ENCODE results near the gene LRRC56. TPM values are rescaled to one million over a fixed set of nuclear protein-coding genes. Genes with fewer than 3 reads are reported as not detected.

Gene LRRC56
- total and polyA plus RNA-seq, 2 experiments from 2014 or later, result 2.5 to 4.5 TPM

DNA sequence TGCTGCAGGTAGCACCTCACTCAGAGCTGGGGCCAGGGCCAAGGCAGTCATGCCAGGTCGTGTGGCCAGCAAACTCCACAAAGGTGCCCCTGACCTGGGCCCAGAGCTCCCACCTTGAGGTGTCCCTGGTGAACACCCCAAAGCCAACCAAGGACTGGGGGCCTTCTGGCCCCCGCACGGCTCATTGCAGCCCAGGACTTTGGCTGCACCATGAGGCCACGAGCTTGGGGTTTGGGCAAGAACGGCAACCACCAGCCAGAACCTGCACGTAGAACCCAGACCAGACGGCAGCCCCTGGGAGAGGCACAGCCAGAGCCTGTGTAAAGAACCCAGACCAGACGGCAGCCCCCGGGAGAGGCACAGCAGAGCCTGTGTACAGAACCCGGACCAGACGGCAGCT lies 7.8 kb downstream of the LRRC56 start:
- no peak overlapping the region for H3K4me3 ChIP-seq
- H3K4me1 ChIP-seq (ENCODE audit: low read depth), result no peaks in the 10 kb centered on the region
- H3K36me3 ChIP-seq, result no peaks in the 10 kb centered on the region
- H3K27ac ChIP-seq, result no peak overlapping the region
- DNase-seq (ENCODE audit: low read depth in 1 of 2, low spot score in 1 of 2), result no peak
- no peaks in the 10 kb centered on the region for H3K27me3 ChIP-seq
- no peaks in the 10 kb centered on the region for H3K9me3 ChIP-seq (ENCODE audit: low read depth)
- TF ChIP-seq, protein P1, sequence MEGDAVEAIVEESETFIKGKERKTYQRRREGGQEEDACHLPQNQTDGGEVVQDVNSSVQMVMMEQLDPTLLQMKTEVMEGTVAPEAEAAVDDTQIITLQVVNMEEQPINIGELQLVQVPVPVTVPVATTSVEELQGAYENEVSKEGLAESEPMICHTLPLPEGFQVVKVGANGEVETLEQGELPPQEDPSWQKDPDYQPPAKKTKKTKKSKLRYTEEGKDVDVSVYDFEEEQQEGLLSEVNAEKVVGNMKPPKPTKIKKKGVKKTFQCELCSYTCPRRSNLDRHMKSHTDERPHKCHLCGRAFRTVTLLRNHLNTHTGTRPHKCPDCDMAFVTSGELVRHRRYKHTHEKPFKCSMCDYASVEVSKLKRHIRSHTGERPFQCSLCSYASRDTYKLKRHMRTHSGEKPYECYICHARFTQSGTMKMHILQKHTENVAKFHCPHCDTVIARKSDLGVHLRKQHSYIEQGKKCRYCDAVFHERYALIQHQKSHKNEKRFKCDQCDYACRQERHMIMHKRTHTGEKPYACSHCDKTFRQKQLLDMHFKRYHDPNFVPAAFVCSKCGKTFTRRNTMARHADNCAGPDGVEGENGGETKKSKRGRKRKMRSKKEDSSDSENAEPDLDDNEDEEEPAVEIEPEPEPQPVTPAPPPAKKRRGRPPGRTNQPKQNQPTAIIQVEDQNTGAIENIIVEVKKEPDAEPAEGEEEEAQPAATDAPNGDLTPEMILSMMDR (IDR thresholded peaks at IDR 0.05; ENCODE audit: low read depth, low read length), result no peak

DNA sequence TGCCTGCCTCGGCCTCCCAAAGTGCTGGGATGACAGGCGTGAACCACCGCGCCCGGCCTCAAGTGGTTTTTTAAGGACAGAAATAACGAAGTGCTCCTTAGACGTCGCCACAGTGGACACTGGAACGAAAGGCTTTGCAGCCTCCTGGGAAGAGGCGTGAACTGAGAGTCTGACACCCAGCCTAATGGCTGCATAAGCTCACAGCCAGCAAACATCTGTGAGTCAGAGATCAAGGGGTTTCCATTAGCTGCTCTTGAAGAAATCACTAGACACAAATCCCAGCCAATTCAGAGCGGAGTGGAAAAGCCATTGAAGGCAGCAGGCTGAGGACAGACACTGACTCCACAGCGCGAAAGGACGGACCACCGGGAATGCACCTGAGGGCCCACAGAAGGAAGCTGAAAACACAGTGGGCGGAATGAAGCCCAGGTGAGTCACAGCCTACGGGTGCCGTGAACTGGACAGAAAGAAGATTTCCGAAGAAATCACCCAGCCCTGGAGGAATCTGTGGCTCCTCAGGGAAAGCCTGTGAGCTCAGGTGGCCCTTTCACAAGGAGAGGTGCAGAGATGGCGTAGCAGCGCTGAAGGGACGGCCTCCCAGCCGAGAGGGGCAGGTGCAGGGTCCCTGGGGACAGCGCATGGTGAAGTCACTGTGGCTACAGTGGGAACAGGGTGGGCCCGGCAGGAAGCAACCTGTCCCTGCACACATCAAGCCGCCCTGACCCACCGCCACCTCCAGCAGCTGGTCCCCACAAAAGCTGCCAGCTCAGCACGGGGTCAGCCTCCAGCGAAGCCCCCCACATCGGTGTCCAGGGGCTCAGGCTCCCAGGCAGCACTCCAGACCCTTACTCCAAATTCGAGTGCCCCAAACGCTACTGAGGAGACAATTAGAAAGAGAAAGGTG lies 11.6 kb downstream of the LRRC56 start:
- no peak for DNase-seq (ENCODE audit: low read depth in 1 of 2, low spot score in 1 of 2)
- TF ChIP-seq, protein P1 (IDR thresholded peaks at IDR 0.05; ENCODE audit: low read depth, low read length), result no peak

GRCh38 chr11:550021-550745 lies 12.9 kb downstream of the LRRC56 start:
- TF ChIP-seq, protein P1 (IDR thresholded peaks at IDR 0.05; ENCODE audit: low read depth, low read length), result no peak
- no peaks in the 10 kb centered on the region for H3K9me3 ChIP-seq (ENCODE audit: low read depth)
- H3K4me3 ChIP-seq, result no peak overlapping the region
- H3K4me1 ChIP-seq (ENCODE audit: low read depth), result peaks cover 7% of the 10 kb centered on the region
- H3K27ac ChIP-seq, result no peak overlapping the region
- DNase-seq (ENCODE audit: low read depth in 1 of 2, low spot score in 1 of 2), result no peak
- peaks cover 4% of the 10 kb centered on the region for H3K27me3 ChIP-seq
- no peaks in the 10 kb centered on the region for H3K36me3 ChIP-seq

More for the DNA sequence above, 11.6 kb downstream of the LRRC56 start:
- H3K36me3 ChIP-seq, result no peaks in the 10 kb centered on the region
- no peaks in the 10 kb centered on the region for H3K4me1 ChIP-seq (ENCODE audit: low read depth)
- H3K27ac ChIP-seq, result no peak overlapping the region
- H3K9me3 ChIP-seq (ENCODE audit: low read depth), result no peaks in the 10 kb centered on the region
- H3K27me3 ChIP-seq, result no peaks in the 10 kb centered on the region
- H3K4me3 ChIP-seq, result no peak overlapping the region

DNA sequence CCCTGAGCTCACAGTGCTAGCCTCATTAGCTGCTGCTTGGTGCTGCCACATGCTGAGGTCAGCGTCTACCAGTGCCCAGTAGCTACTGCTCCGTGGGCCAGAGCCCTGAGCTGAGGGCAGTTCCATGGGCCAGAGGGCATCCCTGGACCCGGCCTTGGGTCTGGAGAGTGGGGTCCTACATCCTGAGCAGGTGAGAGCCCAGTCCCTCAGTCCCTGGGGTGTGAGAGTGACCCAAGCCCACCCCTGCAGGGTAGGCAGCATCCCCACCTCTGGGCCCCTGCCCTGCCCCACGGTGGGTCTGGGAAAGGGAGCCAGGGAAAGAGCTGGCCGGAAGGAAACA lies 13.4 kb downstream of the LRRC56 start:
- no peaks in the 10 kb centered on the region for H3K36me3 ChIP-seq
- no peak overlapping the region for H3K27ac ChIP-seq
- H3K27me3 ChIP-seq, result peaks cover 10% of the 10 kb centered on the region
- peaks cover 7% of the 10 kb centered on the region for H3K4me1 ChIP-seq (ENCODE audit: low read depth)
- no peak overlapping the region for H3K4me3 ChIP-seq
- no peaks in the 10 kb centered on the region for H3K9me3 ChIP-seq (ENCODE audit: low read depth)
- TF ChIP-seq, protein P1 (IDR thresholded peaks at IDR 0.05; ENCODE audit: low read depth, low read length), result no peak
- no peak for DNase-seq (ENCODE audit: low read depth in 1 of 2, low spot score in 1 of 2)

DNA sequence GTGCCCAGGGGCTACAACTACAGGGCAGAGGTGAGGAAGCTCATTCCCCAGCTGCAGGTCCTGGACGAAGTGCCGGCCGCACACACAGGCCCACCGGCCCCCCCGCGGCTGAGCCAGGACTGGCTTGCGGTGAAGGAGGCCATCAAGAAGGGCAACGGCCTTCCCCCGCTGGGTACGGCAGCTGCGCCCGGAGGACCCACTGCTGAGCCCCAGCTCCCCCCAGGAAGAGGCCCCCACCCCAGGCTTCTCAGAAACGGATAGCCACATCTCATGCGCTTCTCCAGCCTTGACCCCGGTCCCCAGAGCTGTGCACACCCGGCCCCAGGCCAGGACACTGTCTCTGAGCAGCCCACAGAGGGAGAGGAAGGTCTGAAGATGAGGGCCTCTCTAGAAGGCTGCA lies 13.8 kb downstream of the LRRC56 start:
- Histone ChIP-seq H3K9me3 (ENCODE audit: low read depth) (no peaks in the 10 kb centered on the region), H3K4me1 (ENCODE audit: low read depth) (peaks cover 7% of the 10 kb centered on the region), H3K27ac (no peak overlapping the region), H3K4me3 (no peak overlapping the region), H3K36me3 (no peaks in the 10 kb centered on the region), H3K27me3 (peaks cover 14% of the 10 kb centered on the region)
- DNase-seq (ENCODE audit: low read depth in 1 of 2, low spot score in 1 of 2), result no peak
- TF ChIP-seq, protein P1 (IDR thresholded peaks at IDR 0.05; ENCODE audit: low read depth, low read length), result no peak

All from cardiac muscle cell (in vitro differentiated cells and primary cell).